Loucy (cell line): ENCODE measurements around the gene SSBP2.

Experiments used
- EZH2phosphoT487 ChIP-seq: fragments of 200-600 bp; IDR thresholded peaks from 2 replicates; pipeline ENCODE4 v1.6.1; 2018; ENCODE audit warnings: antibody characterized with exemption, mild to moderate bottlenecking, moderate library complexity, borderline replicate concordance
- TF ChIP-seq, protein P1 (sequence below): fragments of 200-600 bp; sonication (generic); conservative IDR thresholded peaks from 2 replicates; pipeline ENCODE4 v1.5.1; 2014; ENCODE audit warnings: mild to moderate bottlenecking, antibody characterized with exemption, low read length

DNA sequence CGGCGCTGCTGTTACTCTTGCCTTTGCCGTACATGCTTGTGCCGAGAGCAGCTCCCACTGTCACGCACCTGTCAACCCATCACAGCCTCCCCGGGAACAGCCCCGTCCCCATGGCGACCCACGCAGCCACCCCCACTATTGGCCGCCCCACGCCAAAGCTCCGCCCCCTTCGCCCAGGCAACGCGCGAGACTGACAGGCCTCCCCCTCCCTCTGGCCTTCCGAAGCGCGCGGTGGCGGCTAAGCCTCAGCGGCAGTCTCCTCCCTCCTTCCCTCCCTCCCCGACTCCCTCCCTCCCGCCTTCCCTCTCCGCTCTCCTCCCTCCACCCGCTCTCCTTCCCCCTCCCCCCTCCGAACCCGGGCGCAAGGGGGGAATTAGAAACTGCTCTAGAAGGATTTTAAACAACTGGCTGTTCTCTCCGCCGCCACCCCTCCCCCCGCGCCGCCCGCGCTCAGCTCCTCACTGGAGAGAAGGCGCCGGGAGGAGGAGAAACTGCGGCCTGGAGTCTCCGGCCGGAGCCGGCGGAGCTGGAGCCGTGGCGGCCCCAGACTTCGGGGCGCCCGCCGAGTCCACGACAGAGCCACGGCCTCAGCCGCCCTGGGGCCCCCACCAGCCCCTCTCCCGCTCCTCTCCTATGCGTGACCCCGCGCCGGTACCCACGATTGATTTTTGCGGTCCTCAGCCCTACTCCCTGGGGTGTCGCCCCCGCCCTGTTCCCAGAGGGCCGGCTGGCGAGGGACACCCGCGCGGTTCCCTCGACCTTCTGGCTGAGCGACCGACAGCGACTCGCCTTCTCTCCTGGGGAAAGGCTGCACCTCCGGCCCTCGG, at the start of gene SSBP2:
- TF ChIP-seq, protein P1, sequence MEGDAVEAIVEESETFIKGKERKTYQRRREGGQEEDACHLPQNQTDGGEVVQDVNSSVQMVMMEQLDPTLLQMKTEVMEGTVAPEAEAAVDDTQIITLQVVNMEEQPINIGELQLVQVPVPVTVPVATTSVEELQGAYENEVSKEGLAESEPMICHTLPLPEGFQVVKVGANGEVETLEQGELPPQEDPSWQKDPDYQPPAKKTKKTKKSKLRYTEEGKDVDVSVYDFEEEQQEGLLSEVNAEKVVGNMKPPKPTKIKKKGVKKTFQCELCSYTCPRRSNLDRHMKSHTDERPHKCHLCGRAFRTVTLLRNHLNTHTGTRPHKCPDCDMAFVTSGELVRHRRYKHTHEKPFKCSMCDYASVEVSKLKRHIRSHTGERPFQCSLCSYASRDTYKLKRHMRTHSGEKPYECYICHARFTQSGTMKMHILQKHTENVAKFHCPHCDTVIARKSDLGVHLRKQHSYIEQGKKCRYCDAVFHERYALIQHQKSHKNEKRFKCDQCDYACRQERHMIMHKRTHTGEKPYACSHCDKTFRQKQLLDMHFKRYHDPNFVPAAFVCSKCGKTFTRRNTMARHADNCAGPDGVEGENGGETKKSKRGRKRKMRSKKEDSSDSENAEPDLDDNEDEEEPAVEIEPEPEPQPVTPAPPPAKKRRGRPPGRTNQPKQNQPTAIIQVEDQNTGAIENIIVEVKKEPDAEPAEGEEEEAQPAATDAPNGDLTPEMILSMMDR: no peak
- TF ChIP-seq EZH2phosphoT487: no peak
